Fibroblast of lung (primary cell): ENCODE measurements around the gene PPM1H. TPM values are rescaled to one million over a fixed set of nuclear protein-coding genes. Genes with fewer than 3 reads are reported as not detected.

ENCODE experiments used
- DNase-seq, 2 donors: peaks; one replicate each; pipeline versions ENCODE4 v3.0.0 to v3.0.0-alpha.2; 2010; ENCODE audit warnings: low read depth in 2 of 2
- H2AFZ ChIP-seq: 2 replicates; pipeline ENCODE4 v1.5.1; 2012; ENCODE audit warnings: low read length, control low read depth, inconsistent platforms
- H3K27ac ChIP-seq: 2 replicates; pipeline ENCODE4 v1.5.1; 2011; ENCODE audit warnings: low read length, control low read depth; ENCODE audit not compliant: insufficient read depth
- H3K27me3 ChIP-seq: 2 replicates; pipeline ENCODE4 v1.5.1; 2011; ENCODE audit warnings: mild to moderate bottlenecking, low read length; ENCODE audit not compliant: control insufficient read depth, insufficient read depth
- H3K36me3 ChIP-seq: 2 replicates; pipeline ENCODE4 v1.5.1; 2011; ENCODE audit warnings: low read length; ENCODE audit not compliant: control insufficient read depth, insufficient read depth
- H3K4me1 ChIP-seq: 2 replicates; pipeline ENCODE4 v1.5.1; 2011; ENCODE audit warnings: low read length; ENCODE audit not compliant: control insufficient read depth, insufficient read depth; ENCODE audit errors: extremely low read depth
- H3K4me2 ChIP-seq: 2 replicates; pipeline ENCODE4 v1.5.1; 2011; ENCODE audit warnings: low read length, control low read depth; ENCODE audit not compliant: insufficient read depth; ENCODE audit errors: extremely low read depth
- H3K4me3 ChIP-seq, 4 experiments: fragments of 200-600 bp in 1 of 4; sonication (generic) in 1 of 4; replicated peaks in 1 of 4; 2 replicates each; pipeline ENCODE4 v1.5.1; 2011 to 2016; ENCODE audit warnings: low read length in 4 of 4, low read depth in 3 of 4, mild to moderate bottlenecking in 3 of 4, control low read depth in 2 of 4, inconsistent platforms in 1 of 4, mixed read lengths in 1 of 4; ENCODE audit not compliant: insufficient read depth in 1 of 4; ENCODE audit errors: control extremely low read depth in 1 of 4
- H3K79me2 ChIP-seq: 2 replicates; pipeline ENCODE4 v1.5.1; 2012; ENCODE audit warnings: mild to moderate bottlenecking, low read length, inconsistent platforms; ENCODE audit not compliant: control insufficient read depth, insufficient read depth
- H3K9ac ChIP-seq: 2 replicates; pipeline ENCODE4 v1.5.1; 2011; ENCODE audit warnings: mild to moderate bottlenecking, low read length, control low read depth; ENCODE audit not compliant: insufficient read depth
- H3K9me3 ChIP-seq: 2 replicates; pipeline ENCODE4 v1.5.1; 2012; ENCODE audit warnings: low read depth, low read length; ENCODE audit not compliant: control insufficient read depth, insufficient read depth
- H4K20me1 ChIP-seq: 2 replicates; pipeline ENCODE4 v1.5.1; 2011; ENCODE audit warnings: low read length; ENCODE audit not compliant: control insufficient read depth, insufficient read depth; ENCODE audit errors: extremely low read depth
- CTCF ChIP-seq, 2 donors: IDR thresholded peaks in 1 of 2; conservative IDR thresholded peaks in 1 of 2; 1 replicate in 1 of 2; 2 replicates in 1 of 2; pipeline ENCODE4 v1.5.1; 2011 to 2012; ENCODE audit warnings: low read length in 2 of 2, control low read depth in 1 of 2, inconsistent platforms in 1 of 2, low read depth in 1 of 2, mild to moderate bottlenecking in 1 of 2
- EZH2 ChIP-seq: IDR thresholded peaks from 2 replicates; pipeline ENCODE4 v1.5.1; 2012; ENCODE audit warnings: low read length, control low read depth, mild to moderate bottlenecking; ENCODE audit errors: missing control alignments
- polyA minus RNA-seq: library from RNA; depleted of rRNA, polyadenylated mRNA; stranded (reverse); fragments of >200 nt; gene quantifications from 2 replicates; pipeline ENCODE4 v1.2.3, GENCODE V29; 2011; ENCODE audit warnings: low replicate concordance
- polyA plus RNA-seq, 2 donors: library from polyadenylated mRNA; depleted of rRNA in 1 of 2; stranded (reverse) in 1 of 2; unstranded in 1 of 2; fragments of >200 nt; gene quantifications; 2 replicates each; pipeline ENCODE4 v1.2.1, GENCODE V29; 2011 to 2012; ENCODE audit warnings: missing spikeins in 1 of 2
- total RNA-seq: library from RNA; depleted of rRNA; stranded (reverse); fragments of >200 nt; gene quantifications from 2 replicates; pipeline ENCODE4 v1.2.1, GENCODE V29; 2014

Gene PPM1H
- total RNA-seq, result 0.51 and 3.1 TPM in 2 replicates
- 0.57 and 0.95 TPM in 2 replicates for polyA plus RNA-seq
- polyA plus RNA-seq (2012), result 0.44 and 0.71 TPM in 2 replicates
- polyA minus RNA-seq, result 0.07 and 0.27 TPM in 2 replicates

- peak within 1 kb of the TSS; percentile 93 for H3K4me2 ChIP-seq
- no peaks in the 10 kb centered on the region for H4K20me1 ChIP-seq
- H3K27me3 ChIP-seq, result no peaks in the 10 kb centered on the region
- no peaks in the 10 kb centered on the region for H3K9me3 ChIP-seq
- peaks cover 5% of the 10 kb centered on the region for H3K4me1 ChIP-seq
- peak within 1 kb of the TSS; percentile 86 for H2AFZ ChIP-seq
- H3K4me3 ChIP-seq, result peak within 1 kb of the TSS; percentile 64 to 76 (median 72)
- TF ChIP-seq EZH2 (no peak), CTCF (conservative IDR thresholded peaks at IDR 0.05 in 1 of 2, IDR thresholded peaks at IDR 0.05 in 1 of 2; ENCODE audit: low read depth in 1 of 2, low read length in 2 of 2) (no peak)
- peak in 1 of 2 donors; percentile 14 for DNase-seq
- no peaks in the 10 kb centered on the region for H3K79me2 ChIP-seq
- H3K27ac ChIP-seq, result no peak within 1 kb of the TSS
- H3K9ac ChIP-seq, result peak within 1 kb of the TSS; percentile 23
- H3K36me3 ChIP-seq, result no peaks in the 10 kb centered on the region
These were observed at the start of gene PPM1H for GRCh38 chr12:62934799-62935674. Gene PPM1H, minus strand, starts transcription at chr12:62935150. Its CDS starts 414 bp downstream, at chr12:62934736.

GRCh38 chr12:62983594-62983993 lies 48.6 kb upstream of the PPM1H start:
- no peak for DNase-seq

More at GRCh38 chr12:62983594-62983993, 48.6 kb upstream of the PPM1H start:
- no peaks in the 10 kb centered on the region for H4K20me1 ChIP-seq
- no peak overlapping the region for H3K27ac ChIP-seq
- H3K4me1 ChIP-seq, result no peaks in the 10 kb centered on the region
- no peaks in the 10 kb centered on the region for H3K36me3 ChIP-seq
- H3K4me2 ChIP-seq, result no peak overlapping the region
- no peaks in the 10 kb centered on the region for H3K9me3 ChIP-seq
- TF ChIP-seq CTCF (conservative IDR thresholded peaks at IDR 0.05 in 1 of 2, IDR thresholded peaks at IDR 0.05 in 1 of 2; ENCODE audit: low read depth in 1 of 2, low read length in 2 of 2) (no peak), EZH2 (no peak)
- no peaks in the 10 kb centered on the region for H3K27me3 ChIP-seq
- no peak overlapping the region for H3K4me3 ChIP-seq
- H3K9ac ChIP-seq, result no peak overlapping the region
- no peaks in the 10 kb centered on the region for H3K79me2 ChIP-seq
- H2AFZ ChIP-seq, result no peak overlapping the region
